HepG2 (cell line): ENCODE results near the gene UNCX. TPM values are rescaled to one million over a fixed set of nuclear protein-coding genes. Genes with fewer than 3 reads are reported as not detected.

Experiments
- ATAC-seq: fragments of 200-7000 bp; cut with Tn5 transposase; 3 replicates; pipeline ENCODE4 v1.9.1; 2020; ENCODE audit warnings: mild to moderate bottlenecking, moderate library complexity
- Bru-seq: library from RNA; stranded (reverse); fragments of 400-500 nt; gene quantifications from one replicate; lab custom pipeline; 2021; lab: Mats Ljungman, UMichigan
- BruChase-seq, 2 experiments: library from RNA; stranded (reverse); fragments of 400-500 nt; gene quantifications; one replicate each; lab custom pipeline; 2021; lab: Mats Ljungman, UMichigan
- BruUV-seq: library from RNA; stranded (reverse); fragments of 400-500 nt; replicated peaks from 2 replicates; lab custom pipeline; 2021; lab: Mats Ljungman, UMichigan
- CTCF ChIA-PET: fragments of 300-600 bp; formaldehyde crosslinking; extraction: SDS; loops from one replicate; lab custom pipeline; 2021; ENCODE audit warnings: low total read pairs, inconsistent platforms, low intra/inter-chr PET ratio; lab: Yijun Ruan, JAX
- POLR2A ChIA-PET: fragments of 350-600 bp; sonication (Branson Sonifier 250); formaldehyde crosslinking; loops from one replicate; lab custom pipeline; 2020; ENCODE audit warnings: antibody characterized with exemption, inconsistent platforms; lab: Yijun Ruan, JAX
- DNase-seq: peaks from one replicate; pipeline ENCODE4 v3.0.0-alpha.2; 2015; ENCODE audit warnings: low spot score
- FAIRE-seq: peaks from 3 replicates; lab custom pipeline; 2011; peaks lifted over from hg19 to GRCh38; lab: Jason Lieb, UNC
- H2AFZ ChIP-seq: one replicate; pipeline ENCODE4 v1.6.1; 2011; ENCODE audit warnings: low read length, inconsistent platforms
- H3K27ac ChIP-seq: fragments of 300-600 bp; 3 replicates; pipeline ENCODE4 v1.8.0; 2011; ENCODE audit warnings: mixed run types, mild to moderate bottlenecking, mixed read lengths, low read length, inconsistent platforms; ENCODE audit not compliant: insufficient read depth; ENCODE audit errors: extremely low read length
- H3K27me3 ChIP-seq, 2 experiments: fragments of 200-600 bp in 1 of 2; 2 replicates in 1 of 2; 3 replicates in 1 of 2; pipeline versions ENCODE4 v1.6.0 to v1.8.0; 2011; ENCODE audit warnings: low read length in 2 of 2, mild to moderate bottlenecking in 2 of 2, moderate library complexity in 2 of 2, inconsistent platforms in 1 of 2; ENCODE audit not compliant: insufficient read depth in 2 of 2, control insufficient read depth in 1 of 2
- H3K36me3 ChIP-seq, 2 experiments: fragments of 200-600 bp in 1 of 2; replicated peaks in 1 of 2; 2 replicates in 1 of 2; 3 replicates in 1 of 2; pipeline versions ENCODE4 v1.5.1 to v1.8.0; 2011; ENCODE audit warnings: low read length in 2 of 2, inconsistent platforms in 1 of 2; ENCODE audit not compliant: insufficient read depth in 2 of 2, control insufficient read depth in 1 of 2
- H3K4me1 ChIP-seq: 2 replicates; pipeline ENCODE4 v1.5.1; 2012; ENCODE audit warnings: low read length, inconsistent platforms; ENCODE audit not compliant: insufficient read depth
- H3K4me2 ChIP-seq: 2 replicates; pipeline ENCODE4 v1.6.0; 2011; ENCODE audit warnings: low read depth, low read length, inconsistent platforms
- H3K4me3 ChIP-seq, 3 experiments: fragments of 200-600 bp in 1 of 3; sonication (generic), shearing (Covaris generic) in 1 of 3; replicated peaks in 1 of 3; 2 replicates each; pipeline ENCODE4 v1.5.1; 2011 to 2016; ENCODE audit warnings: low read length in 3 of 3, inconsistent platforms in 2 of 3, low read depth in 2 of 3, mild to moderate bottlenecking in 2 of 3, control low read depth in 1 of 3, mixed read lengths in 1 of 3; ENCODE audit not compliant: insufficient read depth in 1 of 3
- H3K79me2 ChIP-seq: one replicate; pipeline ENCODE4 v1.6.1; 2011; ENCODE audit warnings: low read length, inconsistent platforms; ENCODE audit not compliant: insufficient read depth
- H3K9ac ChIP-seq: 2 replicates; pipeline ENCODE4 v1.6.0; 2011; ENCODE audit warnings: mild to moderate bottlenecking, low read depth, low read length, inconsistent platforms; ENCODE audit not compliant: insufficient read depth
- H3K9me3 ChIP-seq: 2 replicates; pipeline ENCODE4 v1.5.1; 2012; ENCODE audit warnings: mild to moderate bottlenecking, low read length
- H4K20me1 ChIP-seq: 2 replicates; pipeline ENCODE4 v1.6.0; 2011; ENCODE audit warnings: inconsistent platforms, mild to moderate bottlenecking, low read length, moderate library complexity; ENCODE audit not compliant: insufficient read depth
- CREB1 ChIP-seq, 2 experiments: fragments of 450-650 bp in 1 of 2; IDR thresholded peaks; 2 replicates each; pipeline ENCODE4 v1.6.1; 2016 to 2017; ENCODE audit warnings: control low read depth in 1 of 2, mild to moderate bottlenecking in 1 of 2, missing compliant biosample characterization in 1 of 2, missing genetic modification characterization in 1 of 2
- FUBP1 ChIP-seq: sonication (generic); formaldehyde crosslinking; IDR thresholded peaks from 2 replicates; pipeline ENCODE4 v1.5.1; 2020; ENCODE audit warnings: missing genetic modification reagents, mild to moderate bottlenecking, borderline replicate concordance
- IRF9 ChIP-seq: sonication (generic); formaldehyde crosslinking; IDR thresholded peaks from 2 replicates; pipeline ENCODE4 v1.8.0; 2022; ENCODE audit warnings: missing genetic modification reagents, mild to moderate bottlenecking, borderline replicate concordance
- ZNF546 ChIP-seq: sonication (generic); formaldehyde crosslinking; conservative IDR thresholded peaks from 2 replicates; pipeline ENCODE4 v1.8.1; 2023; ENCODE audit warnings: mild to moderate bottlenecking, missing genetic modification reagents
- WGBS: methylation state at CpG from one replicate; pipeline ENCODE4 v1.1.6; 2017; ENCODE audit warnings: low lambda C conversion rate; 5-methylcytosine and 5-hydroxymethylcytosine counted together
- in situ Hi-C: cut with HindIII; loops from 2 replicates; pipeline ENCODE4 v1.10.0; 2017; ENCODE audit warnings: low pct_unique_long_range_greater_than_20kb; ENCODE audit not compliant: extremely low pct_ligation_motif_present
- intact Hi-C: fragments of 100-400 bp; cut with micrococcal nuclease; formaldehyde crosslinking; loops from one replicate; pipeline ENCODE4 v1.10.0; 2022; ENCODE audit not compliant: unreplicated experiment
- long read RNA-seq, 2 experiments: library from RNA in 1 of 2; library from polyadenylated mRNA in 1 of 2; stranded (forward) in 1 of 2; unstranded in 1 of 2; transcript quantifications; one replicate each; pipeline ENCODE4 v2.0.0, GENCODE V29; 2019 to 2022
- polyA minus RNA-seq, 3 experiments: library from RNA; depleted of rRNA, polyadenylated mRNA; stranded (reverse); fragments of >200 nt; gene quantifications; 2 replicates each; pipeline ENCODE4 v1.2.3, GENCODE V29; 2011; ENCODE audit warnings: low replicate concordance in 1 of 3
- polyA plus RNA-seq, 8 experiments: library from polyadenylated mRNA; depleted of rRNA in 3 of 8; stranded (reverse) in 7 of 8; unstranded in 1 of 8; fragments of >200 nt; fragmentation: Illumina TruSeq in 4 of 8; extraction: Trizol in 4 of 8; gene quantifications; 2 replicates each; pipeline versions ENCODE4 v1.2.1 to v1.2.3, GENCODE V29; 2011 to 2016; ENCODE audit warnings: low read depth in 4 of 8, missing spikeins in 1 of 8, mixed read lengths in 1 of 8; ENCODE audit not compliant: insufficient read depth in 1 of 8
- total RNA-seq, 5 experiments: library from RNA; depleted of rRNA; stranded (reverse); fragments of >200 nt; fragmentation: Illumina TruSeq; extraction: Trizol; gene quantifications; 2 replicates each; pipeline ENCODE4 v1.2.3, GENCODE V29; 2016; ENCODE audit warnings: low read depth in 1 of 5

UNCX gene
- total RNA-seq (2016; rRNA removed; fragmentation: Illumina TruSeq; extraction: Trizol) = not detected in 2 replicates
- not detected in 2 replicates for total RNA-seq (2016; cell fraction: cytosol; rRNA removed; fragmentation: Illumina TruSeq; extraction: Trizol; ENCODE audit: low read depth)
- not detected in 2 replicates for total RNA-seq (2016; cell fraction: insoluble cytoplasmic fraction; rRNA removed; fragmentation: Illumina TruSeq; extraction: Trizol)
- not detected in 2 replicates for total RNA-seq (2016; cell fraction: membrane; rRNA removed; fragmentation: Illumina TruSeq; extraction: Trizol)
- total RNA-seq (2016; cell fraction: nucleus; rRNA removed; fragmentation: Illumina TruSeq; extraction: Trizol) = not detected in 2 replicates
- polyA plus RNA-seq (2011; rRNA removed) = not detected in 2 replicates
- not detected in 2 replicates for polyA plus RNA-seq (2011; cell fraction: cytosol; rRNA removed)
- polyA plus RNA-seq (2011; cell fraction: nucleus; rRNA removed) = not detected in 2 replicates
- not detected in 2 replicates for polyA plus RNA-seq (2012)
- polyA plus RNA-seq (2016; cell fraction: cytosol; fragmentation: Illumina TruSeq; extraction: Trizol; ENCODE audit: low read depth) = not detected in 2 replicates
- polyA plus RNA-seq (2016; cell fraction: insoluble cytoplasmic fraction; fragmentation: Illumina TruSeq; extraction: Trizol; ENCODE audit: low read depth) = not detected in 2 replicates
- not detected in 2 replicates for polyA plus RNA-seq (2016; cell fraction: membrane; fragmentation: Illumina TruSeq; extraction: Trizol; ENCODE audit: low read depth)
- polyA plus RNA-seq (2016; cell fraction: nucleus; fragmentation: Illumina TruSeq; extraction: Trizol; ENCODE audit: insufficient read depth, low read depth) = not detected in 2 replicates
- polyA minus RNA-seq (2011; rRNA and poly(A)+ RNA removed; ENCODE audit: low replicate concordance) = not detected in 2 replicates
- polyA minus RNA-seq (2011; cell fraction: cytosol; rRNA and poly(A)+ RNA removed) = not detected in 2 replicates
- polyA minus RNA-seq (2011; cell fraction: nucleus; rRNA and poly(A)+ RNA removed) = not detected in 2 replicates
- not detected for Bru-seq, nascent RNA
- BruChase-seq, experiment 1, labeled RNA remaining after a 6-hour chase = not detected
- BruChase-seq, experiment 2, labeled RNA remaining after a 2-hour chase = not detected
- long read RNA-seq, experiment 1 = 0 reads
- long read RNA-seq, experiment 2 = 0 reads

- DNase-seq = no peak
- no peak for FAIRE-seq
- Histone ChIP-seq H4K20me1 (0 out of 2 replicates have a peak, but pooled peaks cover 4% of the 10 kb centered on the region), H3K4me2 (no peak within 1 kb of the TSS), H3K79me2 (no peaks in the 10 kb centered on the region), H3K9ac (no peak within 1 kb of the TSS), H3K27me3 (peaks cover 13 to 71% of the 10 kb centered on the region in 2 experiments), H3K27ac (no peak within 1 kb of the TSS), H3K4me1 (no peaks in the 10 kb centered on the region), H3K36me3 (no peaks in the 10 kb centered on the region), H3K9me3 (no peaks in the 10 kb centered on the region), H3K4me3 (no peak within 1 kb of the TSS), H2AFZ (no peak within 1 kb of the TSS)
- 49% methylated on average over 50 of the region's 81 CpGs for WGBS
- no peak for TF ChIP-seq IRF9 (CRISPR knock-in tag)
- TF ChIP-seq CREB1 (IDR thresholded peaks at IDR 0.05) = peak; percentile 79
- TF ChIP-seq CREB1 (CRISPR knock-in tag; IDR thresholded peaks at IDR 0.05) = no peak
- TF ChIP-seq ZNF546 = no peak
- TF ChIP-seq FUBP1 (CRISPR knock-in tag) = no peak
- ATAC-seq = no peak
- intact Hi-C loops = no loop called here
- in situ Hi-C loops = no loop called here
- ChIA-PET CTCF (no interaction called here), POLR2A (no interaction called here)
- no TSS peak for BruUV-seq
Observed at GRCh38 chr7:1232623-1233332, at the start of gene UNCX. TSS of gene UNCX (plus strand) at chr7:1232872. CDS start at chr7:1233018, 146 bp downstream.
